ENCODE data around the gene DLG2. TPM values are rescaled to one million over a fixed set of nuclear protein-coding genes. Genes with fewer than 3 reads are reported as not detected.

The DLG2 gene
- total RNA-seq, 2 experiments from 2014 or later: 1.7 to 2.1 TPM

DNA sequence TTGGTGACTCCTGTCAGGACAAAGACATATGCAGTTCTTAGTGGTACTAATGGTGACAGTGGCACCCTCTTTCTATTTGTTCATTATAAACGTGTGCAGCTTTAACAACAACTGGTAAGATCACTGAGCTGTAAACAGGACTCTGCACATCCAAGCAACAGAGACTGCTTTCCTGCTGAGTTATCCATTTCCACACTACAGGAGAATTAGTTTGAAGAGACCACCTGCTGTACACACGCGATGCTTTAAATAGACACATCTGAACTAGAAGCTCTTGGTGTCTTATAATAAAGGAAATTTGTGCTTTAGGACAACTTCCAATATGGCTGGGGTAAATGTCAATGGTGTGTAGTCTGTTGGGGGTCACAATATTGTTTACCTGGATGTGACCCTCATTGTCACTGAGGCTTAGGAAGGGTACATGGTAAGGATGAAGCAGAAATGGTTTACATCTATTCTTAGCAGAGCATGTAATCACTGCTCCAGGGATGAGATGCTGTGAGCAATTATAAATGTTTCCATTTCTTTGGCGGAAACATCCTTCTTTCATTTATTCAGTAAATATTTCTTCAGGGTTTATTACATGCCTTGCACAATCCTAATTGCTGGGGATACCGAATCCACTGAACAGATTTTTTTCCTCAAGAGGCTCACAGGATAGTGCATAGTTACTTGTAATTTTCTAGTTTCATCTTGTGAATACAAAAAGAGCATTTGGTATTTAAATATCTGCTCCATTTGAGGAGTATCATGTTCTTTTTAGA, 1987.0 kb downstream of the DLG2 start:
- no peak for DNase-seq
- intact Hi-C loops (cut with DNase I, micrococcal nuclease): no loop called here
- Mint-ChIP-seq H3K4me1 (no peaks in the 10 kb centered on the region), H3K27me3 (peaks cover 4% of the 10 kb centered on the region), H3K9me3 (ENCODE audit: low read depth) (no peaks in the 10 kb centered on the region), H3K4me3 (no peak overlapping the region), H3K36me3 (ENCODE audit: low read depth) (no peaks in the 10 kb centered on the region), H3K27ac (no peak overlapping the region)
- POLR2A ChIA-PET: no interaction called here
- no peak for ATAC-seq
- CTCF ChIA-PET: no interaction called here

DNA sequence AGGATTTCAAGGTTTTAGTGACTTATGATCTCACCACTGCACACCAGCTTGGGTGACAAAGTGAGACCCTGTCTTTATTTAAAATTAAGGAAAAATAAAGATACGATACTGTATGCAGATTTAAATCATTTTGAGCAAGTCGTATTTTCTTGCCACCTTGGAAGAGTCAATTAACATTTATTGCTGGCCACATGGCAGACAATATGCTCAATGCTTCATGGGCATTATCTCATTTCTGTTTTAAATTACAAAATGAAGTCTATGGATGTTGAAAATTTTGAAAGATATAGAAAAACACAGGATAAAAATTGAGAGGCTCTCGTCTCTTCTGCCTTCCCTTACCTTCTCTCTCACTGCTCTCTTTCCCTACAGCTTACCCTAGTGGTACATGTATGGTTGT, 1992.0 kb downstream of the DLG2 start:
- Mint-ChIP-seq H3K4me3 (no peak overlapping the region), H3K4me1 (no peaks in the 10 kb centered on the region)

DNA sequence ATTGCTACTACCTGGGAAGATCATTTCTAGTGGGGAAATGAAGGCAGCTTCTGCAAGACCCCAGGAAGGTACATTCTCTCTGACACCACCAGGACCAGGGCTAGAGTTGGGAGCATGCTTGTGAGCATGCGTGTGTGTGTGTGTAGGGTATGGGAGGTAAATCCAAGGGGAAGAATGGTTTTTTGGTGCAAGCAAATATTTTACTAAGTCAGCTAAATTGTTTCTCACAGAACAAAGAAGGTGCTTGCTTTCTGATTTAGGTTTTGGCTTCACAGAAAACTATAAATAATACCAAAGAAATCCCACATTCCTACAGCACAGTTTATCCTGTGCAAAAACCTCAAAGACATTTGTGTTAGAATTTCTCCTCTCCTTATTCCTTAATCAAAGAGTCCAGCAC, 1996.9 kb downstream of the DLG2 start:
- no peaks in the 10 kb centered on the region for H3K9me3 Mint-ChIP-seq (ENCODE audit: low read depth)
- ChIA-PET CTCF (interaction anchor here (0.6 kb wide), 1 partner anchor 186 kb away, joined by 3 read pairs; no protein-coding TSS in a partner anchor), POLR2A (interaction anchor here (0.7 kb wide), 1 partner anchor 17 kb away, joined by 3 read pairs; no protein-coding TSS in a partner anchor)
- no peak for DNase-seq
- H3K27me3 Mint-ChIP-seq: peaks cover 5% of the 10 kb centered on the region
- H3K36me3 Mint-ChIP-seq (ENCODE audit: low read depth): no peaks in the 10 kb centered on the region
- no peaks in the 10 kb centered on the region for H3K4me1 Mint-ChIP-seq
- intact Hi-C loops (cut with DNase I, micrococcal nuclease): no loop called here
- no peak overlapping the region for H3K4me3 Mint-ChIP-seq
- ATAC-seq: no peak
- H3K27ac Mint-ChIP-seq: no peak overlapping the region

More for the DNA sequence above, 1992.0 kb downstream of the DLG2 start:
- H3K27me3 Mint-ChIP-seq: peaks cover 5% of the 10 kb centered on the region
- ChIA-PET CTCF (no interaction called here), POLR2A (no interaction called here)
- H3K27ac Mint-ChIP-seq: no peak overlapping the region
- DNase-seq (no peak), ATAC-seq (no peak)
- H3K9me3 Mint-ChIP-seq (ENCODE audit: low read depth): no peaks in the 10 kb centered on the region
- no peaks in the 10 kb centered on the region for H3K36me3 Mint-ChIP-seq (ENCODE audit: low read depth)
- intact Hi-C loops (cut with DNase I, micrococcal nuclease): no loop called here

DNA sequence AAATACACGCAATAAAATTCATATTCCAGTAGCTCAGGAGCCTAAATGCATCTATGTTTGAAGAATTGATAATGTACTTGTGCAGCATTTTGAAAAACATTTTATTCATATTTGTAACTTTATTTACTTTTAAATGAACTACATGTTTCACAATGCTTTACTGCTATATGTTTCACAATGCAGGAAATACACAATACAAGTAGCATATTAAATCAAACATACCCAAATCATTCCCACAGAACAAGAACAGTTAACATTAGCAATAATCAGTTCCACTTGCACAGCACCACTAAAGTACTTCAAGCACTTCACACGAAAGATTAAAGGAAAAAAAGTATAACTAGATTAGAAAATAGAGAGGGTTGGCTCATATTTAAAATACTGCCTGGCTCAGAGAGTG, 1997.4 kb downstream of the DLG2 start:
- H3K27ac Mint-ChIP-seq: no peak overlapping the region
- H3K27me3 Mint-ChIP-seq: peaks cover 6% of the 10 kb centered on the region
- CTCF ChIA-PET: interaction anchor here (0.6 kb wide), 1 partner anchor 186 kb away, joined by 3 read pairs; no protein-coding TSS in a partner anchor
- DNase-seq (no peak), ATAC-seq (no peak)
- no peaks in the 10 kb centered on the region for H3K36me3 Mint-ChIP-seq (ENCODE audit: low read depth)
- intact Hi-C loops (cut with DNase I, micrococcal nuclease): no loop called here
- no peak overlapping the region for H3K4me3 Mint-ChIP-seq
- H3K9me3 Mint-ChIP-seq (ENCODE audit: low read depth): no peaks in the 10 kb centered on the region
- no peaks in the 10 kb centered on the region for H3K4me1 Mint-ChIP-seq
- POLR2A ChIA-PET: no interaction called here

DNA sequence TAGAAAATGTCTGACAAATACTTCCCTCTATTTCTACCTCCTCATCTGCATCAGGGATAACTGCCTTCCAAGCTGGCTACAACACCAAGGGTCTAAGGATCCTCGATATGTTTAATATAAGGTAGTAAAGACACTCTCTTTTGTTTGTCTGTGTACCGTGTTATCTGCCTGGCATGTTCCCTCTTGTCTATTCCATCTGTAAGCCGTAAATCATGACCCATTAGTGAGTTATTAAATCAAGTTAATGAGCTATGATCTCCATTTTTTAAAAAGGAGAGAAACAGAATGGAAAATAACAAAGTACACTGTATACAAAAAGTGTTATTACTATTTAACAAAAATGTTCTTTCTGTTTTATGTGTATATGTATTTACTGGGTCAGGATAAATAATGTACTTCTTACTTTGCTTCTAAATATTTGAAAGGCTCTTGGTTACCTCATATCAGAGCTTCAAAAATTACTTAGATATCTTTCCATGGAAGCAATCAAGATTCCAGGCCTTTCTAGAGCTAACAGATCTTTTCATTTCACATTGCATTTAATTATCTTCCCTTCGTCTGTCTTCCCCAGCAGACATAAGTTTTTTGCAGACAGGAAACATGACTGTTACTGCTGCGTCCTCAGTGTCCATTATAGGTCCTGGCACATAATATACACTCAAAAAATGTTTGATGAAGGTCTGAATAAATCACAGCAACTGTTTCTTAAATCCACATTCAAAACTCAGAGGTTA, 1998.4 kb downstream of the DLG2 start:
- Mint-ChIP-seq H3K4me3 (no peak overlapping the region), H3K27ac (no peak overlapping the region), H3K36me3 (ENCODE audit: low read depth) (no peaks in the 10 kb centered on the region), H3K9me3 (ENCODE audit: low read depth) (no peaks in the 10 kb centered on the region), H3K4me1 (no peaks in the 10 kb centered on the region), H3K27me3 (peaks cover 7% of the 10 kb centered on the region)
- CTCF ChIA-PET: interaction anchor here (0.5 kb wide), 1 partner anchor 288 kb away, joined by 3 read pairs; no protein-coding TSS in a partner anchor
- POLR2A ChIA-PET: no interaction called here
- ATAC-seq (no peak), DNase-seq (no peak)
- intact Hi-C loops (cut with DNase I, micrococcal nuclease): no loop called here

DNA sequence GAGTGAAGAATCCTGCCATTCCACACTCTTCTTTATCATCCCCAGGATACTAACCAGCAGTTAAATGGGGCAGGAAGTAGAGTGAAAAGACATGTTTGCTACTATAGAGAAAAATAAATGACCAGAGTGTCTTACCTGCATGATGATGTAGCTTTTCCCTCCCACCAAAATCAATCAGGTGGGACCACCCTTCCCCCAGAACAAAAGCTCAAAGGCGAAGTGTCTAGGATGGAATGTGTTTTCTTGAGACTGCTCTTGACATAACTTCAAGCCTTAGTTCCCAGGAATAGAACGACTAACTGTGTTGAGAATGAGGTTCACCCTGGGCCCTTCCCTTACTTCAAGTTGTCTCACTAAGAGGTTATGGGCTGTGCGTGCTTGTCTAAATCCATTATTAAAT, 2001.8 kb downstream of the DLG2 start:
- intact Hi-C loops (cut with DNase I, micrococcal nuclease): no loop called here
- CTCF ChIA-PET: interaction anchor here (0.5 to 0.6 kb wide), 2 partner anchors 849 to 1043 kb away, joined by 3 read pairs; no protein-coding TSS in a partner anchor
- H3K4me3 Mint-ChIP-seq: no peak overlapping the region

DNA sequence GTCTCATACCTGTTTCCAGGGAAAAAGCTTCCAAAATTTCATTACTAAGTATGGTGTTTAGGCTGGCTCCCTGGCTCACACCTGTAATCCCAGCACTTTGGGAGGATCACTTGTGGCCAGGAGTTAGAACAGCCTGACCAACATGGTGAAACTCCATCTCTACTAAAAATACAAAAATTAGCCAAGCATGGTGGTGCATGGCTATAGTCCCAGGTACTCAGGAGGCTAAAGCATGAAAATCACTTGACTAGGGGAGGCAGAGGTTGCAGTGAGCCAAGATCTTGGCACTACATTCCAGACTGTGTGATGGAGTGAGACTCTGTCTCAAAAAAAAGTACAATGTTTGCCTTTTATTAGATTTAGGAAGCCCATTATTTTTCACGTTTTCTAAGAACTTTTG, 2009.5 kb downstream of the DLG2 start:
- no peaks in the 10 kb centered on the region for H3K9me3 Mint-ChIP-seq (ENCODE audit: low read depth)
- ATAC-seq (no peak), DNase-seq (no peak)
- ChIA-PET CTCF (no interaction called here), POLR2A (no interaction called here)
- intact Hi-C loops (cut with DNase I, micrococcal nuclease): no loop called here
- H3K27me3 Mint-ChIP-seq: peaks cover 2% of the 10 kb centered on the region
- no peak overlapping the region for H3K27ac Mint-ChIP-seq
- no peaks in the 10 kb centered on the region for H3K4me1 Mint-ChIP-seq
- H3K4me3 Mint-ChIP-seq: no peak overlapping the region
- no peaks in the 10 kb centered on the region for H3K36me3 Mint-ChIP-seq (ENCODE audit: low read depth)

More for the DNA sequence above, 2001.8 kb downstream of the DLG2 start:
- DNase-seq (no peak), ATAC-seq (no peak)
- no peaks in the 10 kb centered on the region for H3K4me1 Mint-ChIP-seq
- H3K27ac Mint-ChIP-seq: no peak overlapping the region
- no peaks in the 10 kb centered on the region for H3K9me3 Mint-ChIP-seq (ENCODE audit: low read depth)
- POLR2A ChIA-PET: no interaction called here
- peaks cover 5% of the 10 kb centered on the region for H3K27me3 Mint-ChIP-seq
- no peaks in the 10 kb centered on the region for H3K36me3 Mint-ChIP-seq (ENCODE audit: low read depth)

DNA sequence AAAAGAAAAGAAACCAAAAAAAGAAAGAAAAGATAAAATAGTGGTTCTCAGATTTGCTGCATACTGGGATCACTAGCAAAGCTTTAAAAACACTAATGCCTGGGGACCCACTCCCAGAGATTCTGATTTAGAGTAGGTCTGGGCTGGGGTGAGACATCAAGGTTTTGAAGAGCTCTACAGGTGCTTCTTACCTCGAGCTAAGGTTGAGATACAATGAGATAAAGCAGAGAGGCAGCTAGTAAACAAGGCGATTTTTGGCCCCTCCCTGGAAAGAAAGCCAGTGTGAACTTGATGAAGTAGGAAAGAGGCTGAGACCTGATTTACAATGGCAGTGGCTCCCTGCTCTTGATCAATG, 2013.4 kb downstream of the DLG2 start:
- CTCF ChIA-PET: no interaction called here
- Mint-ChIP-seq H3K9me3 (ENCODE audit: low read depth) (no peaks in the 10 kb centered on the region), H3K4me3 (no peak overlapping the region), H3K27me3 (peaks cover 2% of the 10 kb centered on the region), H3K4me1 (no peaks in the 10 kb centered on the region), H3K36me3 (ENCODE audit: low read depth) (no peaks in the 10 kb centered on the region), H3K27ac (no peak overlapping the region)
- DNase-seq: no peak
- POLR2A ChIA-PET: no interaction called here
- no peak for ATAC-seq
- intact Hi-C loops (cut with DNase I, micrococcal nuclease): no loop called here

DNA sequence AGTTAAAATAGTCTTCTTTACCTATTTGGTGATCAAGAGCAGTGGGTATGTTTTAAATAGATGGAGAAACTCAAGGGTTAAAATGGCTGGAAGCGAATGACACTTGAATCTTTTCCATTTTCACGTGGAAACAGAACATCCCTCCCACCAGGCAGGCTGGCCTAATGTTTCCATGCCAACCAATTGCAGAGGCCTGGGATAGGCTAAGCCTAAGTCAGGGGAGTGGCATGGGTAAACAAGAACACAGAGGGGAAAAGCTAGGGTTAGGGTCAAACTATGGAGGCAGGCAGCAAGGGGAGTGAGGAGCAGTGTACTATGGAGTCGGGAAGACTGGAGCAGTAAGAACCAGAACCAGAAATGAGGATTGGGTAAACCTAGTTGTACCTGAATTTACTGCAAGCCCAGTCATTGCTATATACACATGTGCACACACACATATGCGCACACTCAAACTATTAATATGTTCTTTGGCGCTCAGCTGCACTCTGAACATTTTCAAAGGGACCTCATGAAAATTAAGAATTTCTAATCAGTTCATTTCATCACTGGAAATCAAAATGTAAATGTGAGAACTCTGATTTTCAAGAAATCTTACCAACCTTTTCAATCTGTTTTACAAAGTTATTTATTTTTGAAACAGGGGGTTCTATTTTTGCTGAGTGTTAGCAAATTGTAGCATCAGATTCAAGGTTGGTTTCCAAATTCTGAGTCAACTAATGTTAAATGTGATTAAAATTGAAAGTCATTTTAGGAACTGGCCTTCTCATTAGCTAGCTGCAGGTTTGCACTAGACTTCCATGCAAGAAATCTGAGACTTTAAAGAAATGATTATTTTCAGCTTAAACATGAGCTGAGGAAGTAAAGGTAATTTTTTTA, 2014.0 kb downstream of the DLG2 start:
- CTCF ChIA-PET: no interaction called here
- intact Hi-C loops (cut with DNase I, micrococcal nuclease): no loop called here
- Mint-ChIP-seq H3K36me3 (ENCODE audit: low read depth) (no peaks in the 10 kb centered on the region), H3K27ac (no peak overlapping the region), H3K27me3 (peaks cover 2% of the 10 kb centered on the region), H3K9me3 (ENCODE audit: low read depth) (no peaks in the 10 kb centered on the region), H3K4me3 (no peak overlapping the region), H3K4me1 (no peaks in the 10 kb centered on the region)
- ATAC-seq: no peak
- no peak for DNase-seq
- POLR2A ChIA-PET: interaction anchor here (0.6 kb wide), 1 partner anchor 18 kb away, joined by 3 read pairs; no protein-coding TSS in a partner anchor

DNA sequence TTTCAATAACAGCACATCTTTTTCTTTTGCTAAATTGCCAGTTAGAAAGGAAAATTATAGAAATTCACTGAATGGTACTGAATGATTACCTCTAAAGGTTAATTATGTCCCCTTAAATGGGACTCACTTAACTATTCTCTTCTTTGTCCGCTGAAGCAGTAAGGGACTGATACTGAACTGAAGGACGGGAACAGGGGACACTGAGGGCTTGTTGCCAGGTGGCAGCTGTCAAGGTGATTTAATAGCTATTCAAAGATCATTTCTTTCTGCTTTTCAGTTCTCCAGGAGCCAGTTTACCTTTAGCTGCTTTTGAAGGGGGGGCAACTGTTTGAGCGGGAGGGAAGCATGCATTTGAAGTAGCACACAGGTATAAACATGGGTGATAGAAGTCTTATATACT, 2015.5 kb downstream of the DLG2 start:
- Mint-ChIP-seq H3K9me3 (ENCODE audit: low read depth) (no peaks in the 10 kb centered on the region), H3K36me3 (ENCODE audit: low read depth) (no peaks in the 10 kb centered on the region), H3K4me1 (no peaks in the 10 kb centered on the region), H3K4me3 (no peak overlapping the region), H3K27ac (no peak overlapping the region), H3K27me3 (peaks cover 2% of the 10 kb centered on the region)
- intact Hi-C loops (cut with DNase I, micrococcal nuclease): no loop called here
- CTCF ChIA-PET: interaction anchor here (0.6 kb wide), 1 partner anchor 306 kb away, joined by 3 read pairs; no protein-coding TSS in a partner anchor
- ATAC-seq (no peak), DNase-seq (no peak)
- POLR2A ChIA-PET: no interaction called here

DNA sequence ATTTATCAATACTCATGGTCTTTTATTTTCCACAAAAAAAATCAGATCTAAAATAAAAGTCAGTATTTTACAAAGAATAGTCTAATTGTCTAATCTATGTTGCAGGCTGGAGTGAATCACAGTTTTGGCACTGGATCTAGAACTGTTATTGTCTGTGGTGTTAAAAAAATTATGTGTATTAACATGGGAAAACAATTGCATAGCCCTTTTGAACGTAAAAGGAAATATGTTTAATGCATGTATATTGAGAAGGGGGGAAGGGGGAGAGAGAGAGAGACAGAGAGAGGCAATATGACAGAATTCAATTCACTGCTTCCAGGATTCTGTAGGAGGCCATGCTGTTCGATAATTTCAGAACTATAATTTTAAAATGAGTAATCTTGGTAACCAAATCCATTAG, 2016.1 kb downstream of the DLG2 start:
- intact Hi-C loops (cut with DNase I, micrococcal nuclease): no loop called here
- DNase-seq (no peak), ATAC-seq (no peak)
- Mint-ChIP-seq H3K36me3 (ENCODE audit: low read depth) (no peaks in the 10 kb centered on the region), H3K27me3 (peaks cover 2% of the 10 kb centered on the region), H3K4me1 (no peaks in the 10 kb centered on the region), H3K27ac (no peak overlapping the region), H3K4me3 (no peak overlapping the region), H3K9me3 (ENCODE audit: low read depth) (no peaks in the 10 kb centered on the region)
- ChIA-PET CTCF (interaction anchor here (0.6 kb wide), 1 partner anchor 305 kb away, joined by 3 read pairs; no protein-coding TSS in a partner anchor), POLR2A (no interaction called here)
